Ecto neural progenitor cell (in vitro differentiated cells): ENCODE measurements around the gene CCHCR1.
"Not testable (repeated sequence)": the region's sequence is repeated elsewhere in the genome, so short reads cannot be mapped to it uniquely, and the experiment has no call there.

Source experiments
- DNase-seq: peaks from one replicate; pipeline ENCODE4 v3.0.0-alpha.2; 2018; ENCODE audit warnings: low spot score

CCHCR1 gene, protein sequence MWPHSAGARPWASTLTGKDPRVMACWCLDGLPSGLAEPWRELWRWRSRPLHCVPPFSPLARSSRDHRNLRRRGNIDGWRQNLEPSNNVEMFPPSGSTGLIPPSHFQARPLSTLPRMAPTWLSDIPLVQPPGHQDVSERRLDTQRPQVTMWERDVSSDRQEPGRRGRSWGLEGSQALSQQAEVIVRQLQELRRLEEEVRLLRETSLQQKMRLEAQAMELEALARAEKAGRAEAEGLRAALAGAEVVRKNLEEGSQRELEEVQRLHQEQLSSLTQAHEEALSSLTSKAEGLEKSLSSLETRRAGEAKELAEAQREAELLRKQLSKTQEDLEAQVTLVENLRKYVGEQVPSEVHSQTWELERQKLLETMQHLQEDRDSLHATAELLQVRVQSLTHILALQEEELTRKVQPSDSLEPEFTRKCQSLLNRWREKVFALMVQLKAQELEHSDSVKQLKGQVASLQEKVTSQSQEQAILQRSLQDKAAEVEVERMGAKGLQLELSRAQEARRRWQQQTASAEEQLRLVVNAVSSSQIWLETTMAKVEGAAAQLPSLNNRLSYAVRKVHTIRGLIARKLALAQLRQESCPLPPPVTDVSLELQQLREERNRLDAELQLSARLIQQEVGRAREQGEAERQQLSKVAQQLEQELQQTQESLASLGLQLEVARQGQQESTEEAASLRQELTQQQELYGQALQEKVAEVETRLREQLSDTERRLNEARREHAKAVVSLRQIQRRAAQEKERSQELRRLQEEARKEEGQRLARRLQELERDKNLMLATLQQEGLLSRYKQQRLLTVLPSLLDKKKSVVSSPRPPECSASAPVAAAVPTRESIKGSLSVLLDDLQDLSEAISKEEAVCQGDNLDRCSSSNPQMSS

DNA sequence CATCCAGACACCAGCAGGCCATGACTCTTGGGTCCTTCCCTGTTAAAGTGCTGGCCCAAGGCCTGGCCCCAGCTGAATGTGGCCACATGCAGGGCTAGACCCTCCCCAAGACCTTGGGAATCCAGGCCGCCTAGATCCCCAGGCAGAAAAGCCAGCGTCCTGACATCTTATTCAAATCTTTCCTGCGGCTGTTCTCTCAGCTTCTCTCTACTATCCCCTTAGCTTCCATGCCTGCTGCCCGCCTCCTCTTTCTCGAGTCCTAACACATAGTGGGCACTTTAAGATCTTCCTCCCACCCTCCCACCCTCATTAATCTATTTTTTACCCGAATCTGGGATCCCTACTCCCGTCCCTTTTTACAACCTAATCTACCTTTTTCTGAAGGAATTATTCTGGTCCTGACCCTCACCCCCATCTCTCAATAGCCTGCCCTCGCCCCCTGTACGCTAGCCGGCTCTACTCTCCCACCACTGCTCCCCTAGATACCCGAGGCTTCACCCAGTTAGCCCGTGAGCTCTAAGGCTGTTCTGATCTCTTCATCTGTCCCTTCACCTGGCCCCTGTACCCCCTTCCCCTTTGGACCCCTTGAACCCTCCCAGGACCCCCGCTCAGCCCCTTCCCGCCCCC is at the start of gene CCHCR1:
TSS of gene CCHCR1 (minus strand) at position 290 of the 627 bp plus-strand sequence. CDS start at position 88, 202 bp downstream.
- no peak for DNase-seq

DNA sequence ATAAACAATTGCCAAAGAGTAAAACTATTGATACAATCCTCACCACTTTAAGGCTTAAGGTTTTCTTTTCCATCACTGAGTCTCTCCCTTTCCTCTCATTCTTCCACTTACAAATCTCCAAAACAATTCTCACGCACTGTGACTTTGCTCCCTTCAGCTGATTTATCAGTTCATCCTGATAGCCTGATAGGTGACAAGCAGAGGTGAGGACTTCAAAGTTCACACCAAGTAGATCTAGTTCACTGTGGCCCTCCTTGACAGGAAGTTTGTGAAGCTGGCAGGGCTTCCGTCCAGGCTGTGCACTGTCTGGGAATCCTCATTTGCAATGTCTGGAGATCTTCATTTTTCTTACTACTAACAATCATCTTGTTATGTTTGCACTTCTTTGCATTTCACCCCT is 48.0 kb upstream of the CCHCR1 start:
- DNase-seq = no peak

DNA sequence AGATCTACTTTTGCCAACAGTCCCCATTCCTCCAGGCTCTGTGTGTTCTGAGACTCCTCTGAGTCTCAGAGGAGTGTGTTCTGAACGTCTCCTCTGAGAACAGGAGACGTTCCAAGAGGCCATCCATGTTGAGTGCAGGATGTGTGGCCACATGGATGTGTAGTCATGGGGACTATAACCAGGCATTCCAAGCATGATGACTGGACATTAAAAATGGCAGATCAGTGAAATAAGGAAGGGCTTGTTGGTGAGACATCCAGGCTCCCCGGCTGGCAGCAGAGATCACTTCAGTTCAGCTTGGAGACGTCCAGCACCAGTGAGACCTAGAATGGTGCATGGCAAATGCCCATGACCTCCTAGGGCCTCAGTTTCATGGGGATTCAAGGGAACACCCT is 47.1 kb upstream of the CCHCR1 start:
- no peak for DNase-seq

DNA sequence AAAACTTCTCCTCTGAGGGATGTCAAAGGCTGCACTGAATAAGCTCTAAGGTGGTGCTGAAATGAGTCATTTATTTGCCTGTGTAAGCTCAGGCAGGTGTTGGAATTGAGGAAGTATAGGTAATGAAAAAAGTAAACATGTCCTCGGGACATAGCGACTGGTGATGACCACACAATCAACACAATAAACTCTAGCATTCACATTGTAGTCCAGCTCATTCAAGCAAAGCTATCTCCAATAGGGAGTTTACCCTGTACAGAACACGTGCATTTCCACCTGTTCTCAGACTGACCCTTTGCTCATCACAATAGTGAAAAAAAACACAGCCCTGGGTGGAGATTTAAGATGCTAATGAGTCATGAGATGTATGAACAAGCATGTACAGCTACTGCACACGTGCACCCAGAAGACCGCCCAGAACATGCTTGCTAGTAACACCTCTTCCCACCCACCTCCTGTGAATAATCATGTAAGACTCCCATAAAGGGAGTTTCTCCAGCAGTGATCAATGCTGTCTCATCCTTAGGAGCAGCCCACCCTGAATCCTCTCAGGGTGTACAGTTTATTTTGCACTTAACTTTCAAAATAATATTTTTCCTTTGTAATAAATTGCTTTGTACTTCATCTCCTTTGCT is 45.9 kb upstream of the CCHCR1 start:
- no peak for DNase-seq

DNA sequence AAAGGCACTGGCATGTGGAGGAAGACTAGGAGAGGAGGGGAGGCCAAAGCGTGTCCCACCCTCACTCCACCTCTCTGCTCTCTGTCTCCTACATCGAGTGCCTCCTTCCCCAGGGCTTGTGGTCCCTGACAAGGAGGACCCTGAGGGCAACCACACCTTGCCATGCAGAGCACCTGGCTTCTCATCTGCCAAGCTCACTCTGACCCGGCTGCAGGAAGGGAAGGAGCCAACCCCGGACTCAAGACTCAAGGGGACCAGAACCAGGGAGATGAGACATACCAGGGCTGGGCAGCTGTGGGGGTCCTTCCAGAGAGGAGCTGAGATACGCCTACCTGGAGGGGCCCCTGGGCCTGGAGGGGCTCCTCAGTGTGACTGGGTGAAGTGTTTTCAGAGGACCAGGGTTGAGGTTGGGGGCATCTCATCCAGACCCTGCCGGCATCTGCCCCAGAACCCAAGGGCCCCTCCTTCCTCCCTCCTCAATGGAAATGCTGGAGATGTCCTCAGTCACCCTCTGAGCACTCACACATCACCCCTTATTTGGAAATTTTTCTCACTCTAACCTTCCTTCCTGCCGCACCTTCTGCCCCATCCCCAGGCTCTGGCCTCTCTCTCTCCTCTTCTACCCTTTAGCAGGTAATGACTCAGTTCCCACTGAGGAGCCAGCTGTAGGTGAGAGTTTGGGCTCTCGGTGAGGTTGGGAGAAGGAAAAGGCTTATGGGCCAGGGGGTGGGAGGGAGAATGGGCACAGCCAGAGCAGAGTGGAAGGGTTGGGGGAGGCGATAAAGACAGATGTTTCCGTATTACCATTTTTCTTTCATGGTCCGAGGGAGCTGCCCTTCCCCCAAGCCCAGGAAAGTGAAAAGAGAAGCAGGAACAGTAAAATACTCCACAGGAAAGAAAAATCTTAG is 44.9 kb upstream of the CCHCR1 start:
- no peak for DNase-seq

DNA sequence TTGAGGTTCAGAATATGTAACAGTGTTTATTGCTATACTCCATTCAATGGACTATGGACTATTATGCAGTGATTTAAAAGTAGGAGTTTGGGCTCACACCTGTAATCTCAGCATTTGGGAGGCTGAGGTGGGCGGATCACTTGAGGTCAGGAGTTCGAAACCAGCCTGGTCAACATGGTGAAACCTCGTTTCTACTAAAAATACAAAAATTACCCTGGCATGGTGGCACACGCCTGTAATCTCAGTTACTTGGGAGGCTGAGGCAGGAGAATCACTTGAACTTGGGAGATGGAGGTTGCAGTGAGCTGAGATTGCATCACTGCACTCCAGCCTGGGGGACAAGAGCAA is 41.5 kb upstream of the CCHCR1 start:
- not testable (repeated sequence) for DNase-seq

DNA sequence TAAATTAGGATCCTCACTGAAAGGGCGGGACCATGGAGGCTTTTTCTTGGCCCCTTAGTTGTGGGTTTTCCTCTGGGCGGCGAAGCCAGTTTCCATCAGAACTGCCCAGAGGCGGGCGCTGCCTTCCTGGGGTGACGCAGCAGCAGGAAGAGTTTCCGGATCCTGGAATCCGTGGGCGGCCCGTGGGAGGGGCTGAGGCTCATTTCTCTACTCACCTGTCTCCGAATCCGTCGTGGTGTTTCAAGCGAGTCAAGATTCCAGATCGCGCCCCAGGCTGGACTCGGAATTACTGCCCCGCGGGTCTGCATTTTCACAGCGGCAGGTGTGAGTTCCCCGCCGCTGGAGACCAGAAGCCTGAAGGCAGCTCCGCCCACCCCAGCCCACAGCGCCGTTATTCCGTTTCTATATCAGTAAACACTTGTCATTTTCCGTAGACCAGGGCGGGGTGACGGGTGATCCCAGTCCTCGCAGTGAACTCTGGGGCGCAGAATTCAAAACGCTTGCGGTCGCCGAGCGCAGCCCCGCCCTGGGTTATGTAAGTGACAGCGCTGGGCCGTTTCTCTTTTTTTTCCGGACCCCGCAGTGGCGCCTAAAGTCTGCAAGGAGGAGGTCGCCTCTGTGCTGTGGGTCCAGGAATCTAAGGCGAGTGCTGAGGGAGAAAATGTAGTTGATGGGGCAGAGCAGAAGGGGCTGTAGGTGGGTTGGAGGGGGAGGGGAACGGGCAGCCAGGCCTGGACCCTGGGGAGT is 40.1 kb upstream of the CCHCR1 start:
- peak; percentile 71 for DNase-seq

DNA sequence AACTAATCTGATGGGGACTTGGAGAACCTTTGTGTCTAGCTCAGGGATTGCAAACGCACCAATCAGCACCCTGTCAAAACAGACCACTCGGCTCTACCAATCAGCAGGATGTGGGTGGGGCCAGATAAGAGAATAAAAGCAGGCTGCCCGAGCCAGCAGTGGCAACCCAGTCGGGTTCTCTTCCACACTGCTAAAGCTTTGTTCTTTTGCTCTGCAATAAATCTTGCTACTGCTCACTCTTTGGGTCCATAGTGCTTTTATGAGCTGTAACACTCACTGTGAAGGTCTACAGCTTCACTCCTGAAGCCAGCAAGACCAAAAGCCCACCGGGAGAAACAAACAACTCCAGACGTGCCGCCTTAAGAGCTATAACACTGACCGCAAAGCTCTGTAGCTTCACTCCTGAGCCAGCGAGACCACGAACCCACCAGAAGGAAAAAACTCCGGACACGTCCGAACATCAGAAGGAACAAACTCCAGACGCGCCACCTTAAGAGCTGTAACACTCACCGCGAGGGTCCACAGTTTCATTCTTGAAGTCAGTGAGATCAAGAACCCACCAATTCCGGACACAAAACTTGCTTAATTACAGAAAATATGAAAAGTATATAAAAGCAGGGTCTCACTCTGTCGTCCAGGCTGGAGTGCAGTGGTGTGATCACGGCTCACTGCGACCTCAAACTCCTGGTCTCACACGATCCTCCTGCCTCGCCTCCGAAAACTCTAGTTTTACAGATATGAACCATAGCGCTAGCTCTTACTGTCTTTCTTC is 38.8 kb upstream of the CCHCR1 start:
- DNase-seq = not testable (repeated sequence)

DNA sequence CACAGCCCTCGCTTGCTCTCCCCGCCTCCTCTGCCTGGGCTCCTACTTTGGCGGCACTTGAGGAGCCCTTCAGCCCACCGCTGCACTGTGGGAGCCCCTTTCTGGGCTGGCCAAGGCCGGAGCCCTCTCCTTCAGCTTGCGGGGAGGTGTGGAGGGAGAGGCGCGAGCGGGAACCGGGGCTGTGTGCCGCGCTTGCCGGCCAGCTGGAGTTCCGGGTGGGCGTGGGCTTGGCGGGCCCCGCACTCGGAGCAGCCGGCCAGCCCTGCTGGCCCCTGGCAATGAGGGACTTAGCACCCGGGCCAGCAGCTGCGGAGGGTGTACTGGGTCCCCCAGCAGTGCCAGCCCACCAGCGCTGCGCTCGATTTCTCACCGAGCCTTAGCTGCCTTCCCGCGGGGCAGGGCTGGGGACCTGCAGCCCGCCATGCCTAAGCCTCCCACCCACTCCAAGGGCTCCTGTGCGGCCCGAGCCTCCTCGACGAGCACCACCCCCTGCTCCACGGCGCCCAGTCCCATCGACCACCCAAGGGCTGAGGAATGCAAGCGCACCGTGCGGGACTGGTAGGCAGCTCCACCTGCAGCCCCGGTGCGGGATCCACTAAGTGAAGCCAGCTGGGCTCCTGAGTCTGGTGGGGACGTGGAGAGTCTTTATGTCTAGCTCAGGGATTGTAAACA is 37.8 kb upstream of the CCHCR1 start:
- DNase-seq = not testable (repeated sequence)

DNA sequence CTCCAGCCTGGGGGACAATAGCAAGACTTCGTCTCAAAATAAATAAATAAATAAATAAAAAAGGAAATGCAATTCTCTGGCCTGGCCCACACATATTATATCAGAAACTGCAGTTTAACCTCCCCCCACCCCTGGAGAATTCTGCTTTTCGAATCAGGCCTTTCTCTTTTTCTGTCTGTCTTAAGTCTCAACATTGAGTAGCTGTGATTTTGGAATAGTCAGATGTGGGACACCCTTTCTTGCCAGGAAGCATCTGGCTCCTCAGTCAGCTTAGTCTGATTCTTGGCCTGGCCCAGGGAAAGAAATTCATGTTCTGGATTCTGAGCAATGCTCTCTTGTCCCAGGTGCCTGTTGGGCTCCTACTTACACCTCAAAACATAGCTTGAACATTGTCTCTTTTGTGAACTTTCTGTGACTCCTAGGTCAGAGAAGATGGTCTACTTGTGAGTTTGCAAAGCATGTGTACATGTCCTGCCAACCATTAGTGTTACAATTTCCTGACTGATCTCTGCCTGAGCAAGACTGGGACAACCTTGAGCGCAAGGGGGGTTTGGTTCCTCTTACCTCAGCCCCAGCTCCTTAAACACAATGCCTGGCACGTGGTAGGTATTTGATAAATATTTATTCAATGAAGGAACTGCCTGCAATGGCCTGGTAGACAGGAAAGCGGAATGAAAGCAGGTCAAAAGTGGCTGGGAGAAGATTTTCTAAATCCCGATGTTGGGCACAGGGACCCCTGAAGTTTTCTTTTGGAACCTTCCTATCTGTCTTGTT is 36.6 kb upstream of the CCHCR1 start:
- DNase-seq = no peak

DNA sequence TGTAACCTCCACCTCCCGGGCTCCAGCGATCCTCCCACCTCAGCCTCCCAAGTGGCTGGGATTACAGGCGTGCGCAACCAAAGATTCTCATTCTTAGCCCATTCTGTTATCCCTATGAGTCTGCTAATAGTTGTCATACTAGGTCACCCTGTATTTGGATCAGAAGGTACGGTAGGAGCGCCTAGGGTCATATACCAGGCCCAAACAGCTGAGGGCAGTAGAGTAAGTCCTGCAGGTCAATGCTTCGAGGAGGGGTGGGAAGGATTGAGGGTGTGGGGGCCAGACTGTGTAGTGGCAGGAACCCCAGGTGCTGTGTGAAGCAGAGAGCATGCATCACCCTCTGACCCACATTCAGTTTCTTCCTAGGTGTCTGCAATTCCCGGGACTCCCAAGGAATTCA is 35.6 kb upstream of the CCHCR1 start:
- DNase-seq = no peak

DNA sequence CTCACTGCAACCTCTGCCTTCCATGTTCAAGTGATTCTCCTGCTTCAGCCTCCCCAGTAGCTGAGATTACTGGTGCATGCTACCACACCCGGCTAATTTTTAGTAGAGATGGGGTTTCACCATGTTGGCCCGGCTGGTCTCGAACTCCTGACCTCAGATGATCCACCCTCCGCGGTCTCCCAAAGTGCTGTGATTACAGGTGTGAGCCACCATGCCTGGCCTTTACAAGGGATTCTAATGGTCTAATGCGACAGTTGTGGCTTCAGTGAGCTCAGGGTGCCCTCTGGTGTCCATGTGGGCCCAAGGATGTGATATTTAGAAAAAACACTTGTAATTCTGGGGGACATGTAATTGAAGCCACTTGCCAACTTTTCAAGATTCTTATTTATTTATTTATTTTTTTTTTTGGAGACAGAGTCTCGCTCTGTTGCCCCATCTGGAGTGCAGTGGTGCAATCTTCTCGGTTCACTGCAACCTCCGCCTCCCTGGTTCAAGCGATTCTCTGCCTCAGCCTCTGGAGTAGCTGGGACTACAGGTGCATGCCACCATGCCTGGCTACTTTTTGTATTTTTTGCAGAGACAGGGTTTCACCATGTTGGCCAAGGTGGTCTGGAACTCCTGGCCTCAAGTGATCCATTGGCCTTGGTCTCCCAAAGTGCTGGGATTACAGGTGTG is 35.0 kb upstream of the CCHCR1 start:
- DNase-seq = peak; percentile 72

DNA sequence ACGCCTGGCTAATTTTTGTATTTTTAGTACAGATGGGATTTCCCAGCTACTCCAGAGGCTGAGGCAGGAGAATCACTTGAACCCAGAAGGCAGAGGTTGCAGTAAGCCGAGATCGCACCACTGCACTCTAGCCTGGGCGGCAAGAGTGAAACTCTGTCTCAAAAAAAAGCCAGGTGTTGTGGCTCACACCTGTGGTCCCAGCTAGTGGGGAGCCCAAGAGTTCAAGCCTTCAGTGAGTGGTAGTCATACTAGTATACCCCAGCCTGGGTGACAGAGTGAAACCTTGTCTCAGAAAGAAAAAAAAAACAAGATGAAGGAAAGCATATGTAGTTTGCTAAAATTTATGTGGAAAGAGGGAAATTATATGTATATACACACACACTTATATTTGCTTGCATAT is 32.9 kb upstream of the CCHCR1 start:
- DNase-seq = no peak

DNA sequence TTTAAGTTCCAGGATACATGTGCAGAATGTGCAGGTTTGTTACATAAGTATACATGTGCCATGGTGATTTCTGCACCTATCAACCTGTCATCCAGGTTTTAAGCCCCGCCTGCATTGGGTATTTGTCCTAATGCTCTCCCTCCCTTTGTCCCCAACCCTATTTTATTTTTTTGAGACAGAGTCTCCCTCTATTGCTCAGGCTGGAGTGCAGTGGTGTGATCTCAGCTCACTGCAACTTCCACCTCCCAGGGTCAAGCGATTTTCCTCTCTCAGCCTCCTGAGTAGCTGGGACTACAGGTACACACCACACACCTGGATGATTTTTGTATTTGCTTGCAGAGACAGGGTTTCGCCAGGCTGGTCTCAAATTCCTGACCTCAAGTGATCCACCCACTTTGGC is 31.6 kb upstream of the CCHCR1 start:
- DNase-seq = not testable (repeated sequence)

DNA sequence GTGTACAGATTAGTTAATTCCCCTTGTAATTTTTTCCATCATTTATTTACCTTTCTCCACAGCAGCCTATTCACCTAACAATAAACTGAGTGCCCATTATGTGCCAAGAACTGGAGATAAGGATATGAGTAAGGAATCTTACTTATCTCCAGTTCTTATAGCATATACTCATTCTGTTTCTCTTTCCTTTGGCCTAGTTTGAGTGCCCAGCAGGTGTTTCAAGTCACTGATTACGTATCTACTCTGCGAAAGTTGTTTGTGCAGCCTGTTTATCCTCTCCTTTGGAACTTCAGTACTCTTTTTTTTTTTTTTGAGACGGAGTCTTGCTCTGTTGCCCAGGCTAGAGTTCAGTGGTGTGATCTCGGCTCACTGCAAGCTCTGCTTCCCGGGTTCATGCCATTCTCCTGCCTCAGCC is 30.2 kb upstream of the CCHCR1 start:
- no peak for DNase-seq

DNA sequence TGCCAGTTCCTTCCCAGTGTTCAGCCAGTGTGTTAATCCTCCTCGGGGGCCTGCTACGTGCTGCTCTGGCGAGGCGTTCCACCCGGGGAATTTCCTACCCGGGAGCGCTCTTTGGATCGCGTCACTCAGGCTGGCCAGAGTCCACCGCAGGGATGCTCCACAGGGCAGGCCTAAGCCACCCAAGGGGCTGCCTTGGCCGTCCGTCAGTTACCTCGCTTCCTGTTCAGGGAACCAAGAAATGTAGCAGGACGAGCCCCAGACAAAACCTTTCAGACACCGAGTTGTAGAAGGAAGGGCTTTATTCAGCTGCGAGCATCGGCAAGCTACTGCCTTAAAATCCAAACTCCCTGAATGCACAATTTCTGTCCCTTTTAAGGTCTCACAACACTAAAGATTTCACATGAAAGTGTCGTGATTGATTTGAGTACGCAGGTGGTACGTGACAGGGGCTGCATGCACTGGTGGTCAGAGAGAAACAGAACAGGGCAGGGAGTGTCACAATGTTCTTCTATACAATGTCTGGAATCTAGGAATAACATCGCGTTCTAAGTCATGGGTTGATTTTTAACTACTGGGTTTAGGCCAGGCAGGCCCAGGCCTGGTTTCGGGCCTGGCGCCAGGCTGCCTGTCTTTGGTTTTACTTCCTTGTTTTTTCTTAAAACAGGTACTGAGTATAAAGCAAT is 28.6 kb upstream of the CCHCR1 start:
- no peak for DNase-seq

DNA sequence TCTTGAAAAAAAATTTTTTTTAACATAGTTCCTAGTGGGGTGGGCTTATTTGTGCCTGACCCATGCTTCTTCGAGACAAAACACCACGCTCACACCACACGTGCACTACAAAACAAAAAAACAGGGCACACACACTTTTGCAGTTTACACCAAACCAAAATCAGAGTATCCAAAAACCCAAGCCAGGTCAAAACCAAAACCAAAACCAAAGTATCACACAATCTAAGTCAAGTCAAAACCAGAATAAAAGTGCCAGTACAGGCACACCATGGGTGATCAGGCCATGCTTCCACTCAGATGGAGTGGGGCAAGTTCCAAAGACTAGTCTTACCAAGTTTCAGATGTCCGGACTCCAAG is 28.1 kb upstream of the CCHCR1 start:
- DNase-seq = not testable (repeated sequence)
